Measurements from ENCODE around the gene WDR90. TPM values are rescaled to one million over a fixed set of nuclear protein-coding genes. Genes with fewer than 3 reads are reported as not detected.
A peak's percentile ranks its signal among the peaks of the same experiment; 100 is the strongest.

WDR90 gene
- total RNA-seq, 2 experiments from 2014 or later: 65.9 to 66.9 TPM

DNA sequence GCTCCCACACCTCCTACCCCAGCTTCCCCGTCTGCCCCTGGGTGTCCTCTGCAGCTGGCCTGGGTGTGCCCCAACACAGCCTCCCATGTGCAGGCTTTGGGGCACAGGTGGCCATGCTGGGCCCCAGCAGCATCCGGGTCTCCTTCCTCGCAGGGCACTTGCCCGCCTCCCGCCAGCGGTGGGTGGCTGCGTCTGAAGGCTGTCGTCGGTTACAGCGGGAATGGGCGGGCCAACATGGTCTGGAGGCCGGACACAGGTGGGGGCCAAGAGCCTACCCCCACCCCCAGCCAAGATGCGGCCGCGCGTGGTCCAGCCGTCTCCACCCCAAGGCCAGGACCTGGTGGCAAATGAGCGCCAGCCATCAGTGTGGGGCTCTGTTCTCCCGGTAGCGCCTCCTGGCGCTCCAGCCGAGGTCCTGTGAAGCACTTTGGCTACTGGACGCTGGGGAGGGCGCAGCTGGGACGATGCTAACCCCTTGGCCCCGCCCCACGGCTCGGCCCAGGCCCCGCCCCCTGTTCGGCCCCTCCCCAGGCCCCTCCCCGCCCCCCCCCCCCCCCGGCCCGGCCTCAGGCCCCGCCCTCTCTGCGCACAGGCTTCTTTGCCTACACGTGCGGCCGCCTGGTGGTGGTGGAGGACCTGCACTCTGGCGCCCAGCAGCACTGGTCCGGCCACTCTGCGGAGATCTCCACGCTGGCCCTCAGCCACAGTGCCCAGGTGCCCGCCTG is 11.5 kb downstream of the WDR90 start:
- Mint-ChIP-seq H3K27me3 (ENCODE audit: low read depth) (no peaks in the 10 kb centered on the region), H3K4me3 (no peak overlapping the region), H3K4me1 (ENCODE audit: low read depth) (peaks cover 4% of the 10 kb centered on the region), H3K36me3 (ENCODE audit: low read depth) (peaks cover 3% of the 10 kb centered on the region), H3K9me3 (no peaks in the 10 kb centered on the region), H3K27ac (no peak overlapping the region)
- intact Hi-C loops (cut with micrococcal nuclease): no loop called here
- CTCF ChIA-PET: interaction anchor here (1.0 kb wide), 1 partner anchor 9 kb away, joined by 3 read pairs; no protein-coding TSS in a partner anchor
- DNase-seq: peak; percentile 63

GRCh38 chr16:661184-661821 is 12.1 kb downstream of the WDR90 start:
- CTCF ChIA-PET: no interaction called here
- H3K9me3 Mint-ChIP-seq: no peaks in the 10 kb centered on the region
- H3K27me3 Mint-ChIP-seq (ENCODE audit: low read depth): no peaks in the 10 kb centered on the region
- peaks cover 4% of the 10 kb centered on the region for H3K4me1 Mint-ChIP-seq (ENCODE audit: low read depth)
- no peak overlapping the region for H3K27ac Mint-ChIP-seq
- H3K36me3 Mint-ChIP-seq (ENCODE audit: low read depth): peaks cover 3% of the 10 kb centered on the region
- DNase-seq: no peak
- no peak overlapping the region for H3K4me3 Mint-ChIP-seq
- intact Hi-C loops (cut with micrococcal nuclease): no loop called here

- intact Hi-C loops (cut with micrococcal nuclease): no loop called here
- CTCF ChIA-PET: no interaction called here
Measured at GRCh38 chr16:662095-662494, 12.9 kb downstream of the WDR90 start.

DNA sequence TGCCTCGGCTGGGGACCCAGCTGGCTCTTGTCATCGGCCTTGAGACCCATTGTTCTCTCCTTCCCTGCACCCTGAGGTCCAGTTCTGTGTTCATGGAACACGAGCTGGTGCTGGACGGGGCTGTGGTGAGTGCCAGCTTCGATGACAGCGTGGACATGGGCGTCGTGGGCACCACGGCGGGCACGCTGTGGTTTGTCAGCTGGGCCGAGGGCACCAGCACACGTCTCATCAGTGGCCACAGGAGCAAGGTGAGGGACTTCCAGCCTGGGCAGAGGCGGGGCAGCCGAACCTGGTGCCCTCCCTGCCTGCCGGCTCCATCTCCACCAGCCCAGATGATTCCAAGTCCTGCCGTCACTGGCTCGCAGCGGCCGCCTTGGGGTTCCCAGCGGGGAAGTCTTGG is 13.4 kb downstream of the WDR90 start:
- H3K27me3 Mint-ChIP-seq (ENCODE audit: low read depth): no peaks in the 10 kb centered on the region
- peaks cover 6% of the 10 kb centered on the region for H3K4me1 Mint-ChIP-seq (ENCODE audit: low read depth)
- no peak overlapping the region for H3K27ac Mint-ChIP-seq
- intact Hi-C loops (cut with micrococcal nuclease): no loop called here
- DNase-seq: no peak
- no peak overlapping the region for H3K4me3 Mint-ChIP-seq
- CTCF ChIA-PET: no interaction called here
- no peaks in the 10 kb centered on the region for H3K9me3 Mint-ChIP-seq
- H3K36me3 Mint-ChIP-seq (ENCODE audit: low read depth): peaks cover 3% of the 10 kb centered on the region

More at GRCh38 chr16:662095-662494, 12.9 kb downstream of the WDR90 start:
- H3K36me3 Mint-ChIP-seq (ENCODE audit: low read depth): peaks cover 3% of the 10 kb centered on the region
- H3K27me3 Mint-ChIP-seq (ENCODE audit: low read depth): no peaks in the 10 kb centered on the region
- no peak overlapping the region for H3K4me3 Mint-ChIP-seq
- H3K27ac Mint-ChIP-seq: no peak overlapping the region
- H3K4me1 Mint-ChIP-seq (ENCODE audit: low read depth): peaks cover 4% of the 10 kb centered on the region
- no peak for DNase-seq
- no peaks in the 10 kb centered on the region for H3K9me3 Mint-ChIP-seq

DNA sequence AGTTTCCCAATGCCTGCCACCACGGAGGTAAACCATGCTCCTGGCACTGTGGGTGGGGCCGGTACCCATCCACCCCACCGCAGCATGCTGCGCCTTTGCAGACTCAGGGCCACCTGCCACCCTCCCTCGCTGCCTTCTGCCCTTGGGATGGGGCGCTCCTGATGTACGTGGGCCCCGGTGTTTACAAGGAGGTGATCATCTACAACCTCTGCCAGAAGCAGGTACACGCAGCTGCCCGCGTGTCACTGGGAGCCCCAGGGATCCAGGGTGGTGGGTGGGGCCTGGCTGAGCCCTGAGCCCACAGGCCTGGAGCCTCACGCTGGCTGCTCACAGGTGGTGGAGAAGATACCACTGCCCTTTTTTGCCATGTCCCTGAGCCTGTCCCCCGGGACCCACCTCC is 17.4 kb downstream of the WDR90 start:
- no peaks in the 10 kb centered on the region for H3K27me3 Mint-ChIP-seq (ENCODE audit: low read depth)
- CTCF ChIA-PET: no interaction called here
- no peaks in the 10 kb centered on the region for H3K9me3 Mint-ChIP-seq
- no peak overlapping the region for H3K4me3 Mint-ChIP-seq
- intact Hi-C loops (cut with micrococcal nuclease): loop anchor here (5.0 kb wide), 1 partner anchor 274 kb away; no protein-coding TSS in a partner anchor
- peaks cover 11% of the 10 kb centered on the region for H3K4me1 Mint-ChIP-seq (ENCODE audit: low read depth)
- H3K36me3 Mint-ChIP-seq (ENCODE audit: low read depth): peaks cover 13% of the 10 kb centered on the region
- DNase-seq: no peak
- H3K27ac Mint-ChIP-seq: no peak overlapping the region

- DNase-seq: no peak
- intact Hi-C loops (cut with micrococcal nuclease): loop anchor here (1.0 to 5.0 kb wide), 2 partner anchors 18 to 275 kb away; partner anchors contain the start of gene WDR90
- peak overlapping the region; percentile 83 for H3K27ac Mint-ChIP-seq
Measured at GRCh38 chr16:667113-667779, 18.1 kb downstream of the WDR90 start.

GRCh38 chr16:667780-668518 is 18.8 kb downstream of the WDR90 start, which contains the start of gene RHOT2:
Gene RHOT2 (plus strand): TSS chr16:668132. CDS start chr16:668200, 68 bp downstream.
- Mint-ChIP-seq H3K27me3 (ENCODE audit: low read depth) (no peaks in the 10 kb centered on the region), H3K27ac (peak within 1 kb of the TSS; percentile 83), H3K4me1 (ENCODE audit: low read depth) (peaks cover 11% of the 10 kb centered on the region), H3K36me3 (ENCODE audit: low read depth) (peaks cover 16% of the 10 kb centered on the region), H3K4me3 (peak within 1 kb of the TSS; percentile 78), H3K9me3 (no peaks in the 10 kb centered on the region)
- CTCF ChIA-PET: interaction anchor here (0.6 to 1.6 kb wide), 5 partner anchors 8 to 475 kb away, joined by 3 read pairs; no protein-coding TSS in a partner anchor
- peak; percentile 94 for DNase-seq
- intact Hi-C loops (cut with micrococcal nuclease): loop anchor here (1.0 to 5.0 kb wide), 4 partner anchors 12 to 276 kb away; partner anchors contain the start of genes STUB1, WDR24 and WDR90

More at GRCh38 chr16:667113-667779, 18.1 kb downstream of the WDR90 start:
- CTCF ChIA-PET: interaction anchor here (0.6 to 1.6 kb wide), 5 partner anchors 9 to 475 kb away, joined by 3 read pairs; no protein-coding TSS in a partner anchor
- Mint-ChIP-seq H3K27me3 (ENCODE audit: low read depth) (no peaks in the 10 kb centered on the region), H3K36me3 (ENCODE audit: low read depth) (peaks cover 13% of the 10 kb centered on the region), H3K9me3 (no peaks in the 10 kb centered on the region), H3K4me1 (ENCODE audit: low read depth) (peaks cover 11% of the 10 kb centered on the region), H3K4me3 (peak overlapping the region; percentile 78)

GRCh38 chr16:668519-669171 is 19.5 kb downstream of the WDR90 start:
- peak overlapping the region; percentile 46 for H3K27ac Mint-ChIP-seq
- peaks cover 16% of the 10 kb centered on the region for H3K36me3 Mint-ChIP-seq (ENCODE audit: low read depth)
- H3K27me3 Mint-ChIP-seq (ENCODE audit: low read depth): no peaks in the 10 kb centered on the region
- intact Hi-C loops (cut with micrococcal nuclease): loop anchor here (1.0 to 5.0 kb wide), 3 partner anchors 12 to 276 kb away; partner anchors contain the start of genes STUB1 and WDR24
- no peak for DNase-seq
- CTCF ChIA-PET: interaction anchor here (1.0 to 1.6 kb wide), 2 partner anchors 8 to 66 kb away, joined by 3 read pairs; no protein-coding TSS in a partner anchor
- H3K4me3 Mint-ChIP-seq: peak overlapping the region; percentile 78
- H3K9me3 Mint-ChIP-seq: no peaks in the 10 kb centered on the region
- H3K4me1 Mint-ChIP-seq (ENCODE audit: low read depth): peaks cover 11% of the 10 kb centered on the region

GRCh38 chr16:669666-670065 is 20.5 kb downstream of the WDR90 start:
- H3K9me3 Mint-ChIP-seq: no peaks in the 10 kb centered on the region
- no peak for DNase-seq
- H3K4me3 Mint-ChIP-seq: peak overlapping the region; percentile 78
- peaks cover 11% of the 10 kb centered on the region for H3K4me1 Mint-ChIP-seq (ENCODE audit: low read depth)
- intact Hi-C loops (cut with micrococcal nuclease): loop anchor here (5.0 kb wide), 1 partner anchor 277 kb away; no protein-coding TSS in a partner anchor
- H3K36me3 Mint-ChIP-seq (ENCODE audit: low read depth): peaks cover 14% of the 10 kb centered on the region
- no peak overlapping the region for H3K27ac Mint-ChIP-seq
- H3K27me3 Mint-ChIP-seq (ENCODE audit: low read depth): no peaks in the 10 kb centered on the region
- CTCF ChIA-PET: no interaction called here

DNA sequence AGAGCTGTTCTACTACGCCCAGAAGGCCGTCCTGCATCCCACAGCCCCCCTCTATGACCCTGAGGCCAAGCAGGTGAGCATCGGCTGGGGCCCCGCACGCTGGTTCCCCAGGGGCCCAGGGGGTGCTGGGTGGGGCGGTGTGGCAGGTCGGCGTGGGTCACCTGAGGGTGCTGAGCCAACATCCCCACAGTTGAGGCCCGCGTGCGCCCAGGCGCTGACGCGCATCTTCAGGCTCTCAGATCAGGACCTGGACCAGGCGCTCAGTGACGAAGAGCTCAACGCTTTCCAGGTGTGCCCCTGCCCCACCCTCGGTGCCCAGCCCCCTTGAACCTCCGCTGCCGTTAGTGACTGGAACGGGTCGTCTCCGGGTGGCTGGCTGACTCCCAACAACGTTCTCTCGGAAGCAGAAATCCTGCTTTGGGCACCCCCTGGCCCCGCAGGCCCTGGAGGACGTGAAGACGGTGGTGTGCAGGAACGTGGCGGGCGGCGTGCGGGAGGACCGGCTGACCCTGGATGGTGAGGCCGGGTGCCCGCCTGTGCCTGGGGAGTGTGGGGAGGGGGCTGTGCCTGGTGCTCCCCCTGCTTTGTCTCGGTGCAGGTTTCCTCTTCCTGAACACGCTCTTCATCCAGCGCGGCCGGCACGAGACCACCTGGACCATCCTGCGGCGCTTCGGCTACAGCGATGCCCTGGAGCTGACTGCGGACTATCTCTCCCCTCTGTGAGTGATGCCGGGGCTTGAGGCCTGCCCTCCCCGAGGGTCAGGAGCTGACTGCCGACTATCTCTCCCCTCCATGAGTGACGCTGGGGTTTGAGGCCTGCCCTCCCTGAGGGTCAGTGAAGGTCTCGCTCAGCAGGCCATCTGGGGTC is 21.6 kb downstream of the WDR90 start:
- Mint-ChIP-seq H3K27ac (no peak overlapping the region), H3K27me3 (ENCODE audit: low read depth) (peaks cover 3% of the 10 kb centered on the region), H3K36me3 (ENCODE audit: low read depth) (peaks cover 14% of the 10 kb centered on the region), H3K9me3 (no peaks in the 10 kb centered on the region), H3K4me1 (ENCODE audit: low read depth) (peaks cover 17% of the 10 kb centered on the region), H3K4me3 (no peak overlapping the region)
- intact Hi-C loops (cut with micrococcal nuclease): no loop called here
- DNase-seq: no peak
- CTCF ChIA-PET: no interaction called here

Data from activated naive CD4-positive, alpha-beta T cell treated with anti-CD3 and anti-CD28 coated beads for 36 hours (primary cell).